Measurements from ENCODE around the gene CYP46A1. TPM values are rescaled to one million over a fixed set of nuclear protein-coding genes. Genes with fewer than 3 reads are reported as not detected.
"Not testable (repeated sequence)": the region's sequence is repeated elsewhere in the genome, so short reads cannot be mapped to it uniquely, and the experiment has no call there.

The CYP46A1 gene
- total RNA-seq, 1 donor from 2014 or later: 2.5 TPM

GRCh38 chr14:99759546-99759925 lies 75.4 kb downstream of the CYP46A1 start:
- intact Hi-C loops (cut with DNase I): no loop called here
- ATAC-seq (no peak), DNase-seq (ENCODE audit: low spot score) (no peak)

- intact Hi-C loops (cut with DNase I): no loop called here
- ATAC-seq: no peak
- DNase-seq (ENCODE audit: low spot score): no peak
Observed at GRCh38 chr14:99760817-99761216, 76.7 kb downstream of the CYP46A1 start.

DNA sequence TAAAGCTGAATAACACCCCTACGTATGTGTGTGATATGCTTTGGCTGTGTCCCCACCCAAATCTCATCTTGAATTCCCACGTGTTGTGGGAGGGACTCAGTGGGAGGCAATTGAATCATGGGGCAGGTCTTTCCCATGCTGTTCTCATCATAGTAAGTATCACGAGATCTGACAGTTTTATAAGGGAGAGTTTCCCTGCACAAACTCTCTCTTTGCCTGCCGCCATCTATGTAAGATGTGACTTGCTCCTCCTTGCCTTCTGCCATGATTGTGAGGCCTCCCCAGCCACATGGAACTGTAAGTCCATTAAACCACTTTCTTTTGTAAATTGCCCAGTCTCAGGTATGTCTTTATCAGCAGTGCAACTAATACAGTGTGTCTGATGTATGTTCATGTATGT lies 78.8 kb downstream of the CYP46A1 start:
- ATAC-seq; DNase-seq (ENCODE audit: low spot score); intact Hi-C loops (cut with DNase I): not testable (repeated sequence)

- no peak for ATAC-seq
- DNase-seq (ENCODE audit: low spot score): no peak
- intact Hi-C loops (cut with DNase I): no loop called here
Observed at GRCh38 chr14:99763527-99764221, 79.6 kb downstream of the CYP46A1 start.

GRCh38 chr14:99764222-99764706 lies 80.2 kb downstream of the CYP46A1 start:
- no peak for ATAC-seq
- intact Hi-C loops (cut with DNase I): no loop called here
- DNase-seq (ENCODE audit: low spot score): no peak

DNA sequence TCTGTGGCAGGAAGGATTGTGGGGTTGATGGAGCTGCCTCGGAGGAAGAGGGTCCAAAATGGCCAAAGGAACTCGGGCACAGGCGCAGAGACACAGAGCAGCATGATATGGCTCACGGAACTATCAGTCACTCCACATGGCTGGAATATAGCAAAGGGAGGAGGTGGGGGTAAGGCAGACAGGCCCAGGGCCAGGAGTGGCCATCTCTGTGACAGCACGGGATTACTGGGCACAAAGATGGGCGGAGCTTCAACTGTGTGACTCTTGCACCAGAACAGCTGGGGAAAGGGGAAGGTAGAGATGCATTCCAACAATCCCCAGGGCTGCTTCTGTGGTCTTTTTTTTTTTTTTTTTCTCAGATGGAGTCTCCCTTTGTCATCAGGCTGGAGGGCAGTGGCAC lies 84.3 kb downstream of the CYP46A1 start:
- no peak for ATAC-seq
- intact Hi-C loops (cut with DNase I): no loop called here
- DNase-seq (ENCODE audit: low spot score): no peak

DNA sequence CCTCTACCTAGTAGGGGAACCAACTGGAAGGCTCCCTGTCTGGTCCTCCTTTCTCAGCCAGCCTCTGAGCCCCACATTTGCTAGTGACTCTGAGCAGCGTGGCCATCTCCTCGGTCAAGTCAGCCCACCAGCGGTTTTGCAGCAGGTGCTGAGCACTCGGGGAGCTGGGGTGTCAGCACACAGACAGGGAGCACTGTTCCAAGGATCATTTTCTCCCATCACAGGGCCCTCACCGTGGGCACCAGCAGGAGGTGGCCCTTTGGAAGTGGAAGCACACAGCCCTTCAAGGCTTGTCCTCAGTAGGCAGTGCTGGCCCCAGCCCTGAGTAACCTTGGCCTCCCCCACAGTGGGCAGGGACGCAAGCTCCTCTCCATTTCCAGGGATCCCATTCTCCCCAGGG lies 85.0 kb downstream of the CYP46A1 start:
- intact Hi-C loops (cut with DNase I): no loop called here
- no peak for ATAC-seq
- DNase-seq (ENCODE audit: low spot score): peak; percentile 38

DNA sequence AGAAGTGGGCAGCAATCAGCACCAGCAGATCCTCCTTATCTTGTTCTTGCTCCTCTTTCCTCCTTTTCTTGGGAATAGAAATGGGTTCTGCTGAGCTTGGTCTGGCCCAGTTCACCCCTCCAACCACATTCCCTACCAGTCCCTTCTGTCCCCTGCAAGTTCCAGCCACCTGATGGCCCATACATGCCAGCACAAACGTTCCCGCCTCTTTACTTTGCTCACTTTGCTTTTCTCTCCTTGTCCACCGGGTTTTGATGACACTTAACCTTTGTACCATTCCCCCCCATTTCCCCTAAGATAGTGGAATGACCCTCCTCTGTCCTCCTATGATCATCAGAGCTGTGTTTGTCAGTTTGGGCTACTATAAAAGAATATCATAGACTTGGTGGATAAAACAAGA lies 85.7 kb downstream of the CYP46A1 start:
- DNase-seq (ENCODE audit: low spot score) (peak; percentile 14), ATAC-seq (no peak)
- intact Hi-C loops (cut with DNase I): no loop called here

- ATAC-seq (no peak), DNase-seq (ENCODE audit: low spot score) (peak; percentile 42)
- intact Hi-C loops (cut with DNase I): no loop called here
Observed at GRCh38 chr14:99772371-99773283, 88.5 kb downstream of the CYP46A1 start.

- ATAC-seq: no peak
- intact Hi-C loops (cut with DNase I): no loop called here
- peak; percentile 25 for DNase-seq (ENCODE audit: low spot score)
Observed at GRCh38 chr14:99773521-99774497, 89.7 kb downstream of the CYP46A1 start.

DNA sequence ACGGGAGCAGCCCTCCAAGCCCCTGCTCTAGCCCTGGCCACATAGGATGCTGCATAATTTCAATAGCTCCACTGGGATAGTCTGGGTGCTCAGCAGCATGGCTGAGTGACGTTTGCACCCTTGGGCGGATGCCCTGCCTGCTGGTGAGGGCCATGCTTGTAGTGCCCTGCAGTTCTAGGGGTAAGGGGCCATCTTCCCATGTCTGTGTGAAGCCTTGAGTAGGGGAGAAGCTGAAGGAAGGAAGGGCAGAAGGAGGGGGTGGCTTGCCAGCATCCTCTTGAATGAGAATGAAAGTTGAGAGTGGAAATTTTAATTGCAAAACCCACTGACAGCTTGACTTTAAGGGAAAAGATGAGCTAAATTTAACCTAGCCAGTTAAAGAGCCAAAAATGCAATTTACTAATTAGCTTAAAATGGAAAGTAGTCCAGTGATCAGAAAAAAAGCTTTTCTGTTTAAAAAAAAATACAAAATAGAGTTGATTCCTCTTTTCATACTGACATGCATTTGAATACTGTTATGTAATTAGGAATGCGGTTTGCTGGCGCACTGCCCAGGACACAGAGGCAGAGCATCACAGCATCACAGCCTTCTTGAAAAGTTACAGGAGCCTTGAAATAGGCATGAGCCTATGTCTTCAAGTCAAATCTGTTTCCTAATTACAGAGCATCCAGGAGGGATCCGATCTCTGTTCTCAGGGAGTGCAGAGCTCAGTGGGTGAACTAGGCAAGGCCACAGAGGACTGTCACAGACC lies 90.6 kb downstream of the CYP46A1 start:
- ATAC-seq (no peak), DNase-seq (ENCODE audit: low spot score) (no peak)
- intact Hi-C loops (cut with DNase I): no loop called here

- ATAC-seq (no peak), DNase-seq (ENCODE audit: low spot score) (no peak)
- intact Hi-C loops (cut with DNase I): no loop called here
Observed at GRCh38 chr14:99775351-99775750, 91.3 kb downstream of the CYP46A1 start.

Other genes starting within 250 kb of the CYP46A1 start
- 86.0 TPM for gene SETD3, start 203.4 kb upstream of the CYP46A1 start, total RNA-seq
- gene CCNK, start 202.9 kb upstream of the CYP46A1 start, total RNA-seq: 43.2 TPM
- gene CCDC85C, start 80.1 kb upstream of the CYP46A1 start, total RNA-seq: 9.0 TPM
- 4.2 TPM for gene HHIPL1, start 39.2 kb upstream of the CYP46A1 start, total RNA-seq
- 59.0 TPM for gene EML1, start 109.1 kb downstream of the CYP46A1 start, total RNA-seq